ENCODE results near the gene JDP2.

Gene JDP2

DNA sequence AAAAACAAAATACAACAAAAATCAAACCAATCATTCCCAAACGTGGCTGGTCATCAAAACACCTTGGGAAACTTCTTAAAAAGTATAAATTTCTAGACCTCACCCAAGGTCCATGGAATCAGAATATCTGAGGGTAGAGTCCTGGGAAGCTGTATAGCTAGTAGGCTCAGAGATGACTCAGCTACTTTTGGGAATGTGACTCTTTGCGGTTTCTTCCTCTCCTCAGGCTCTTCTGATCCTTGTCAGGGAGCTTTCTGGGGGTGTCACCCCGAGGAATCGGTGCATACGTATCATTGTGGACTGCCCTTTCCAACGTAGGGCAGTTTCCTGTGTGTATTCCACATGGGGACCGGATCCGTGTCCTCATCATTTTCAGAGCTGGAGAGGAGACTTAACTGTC, 14.8 kb downstream of the JDP2 start:
- DNase-seq (ENCODE audit: low spot score): no peak
- TF ChIP-seq, protein P1, sequence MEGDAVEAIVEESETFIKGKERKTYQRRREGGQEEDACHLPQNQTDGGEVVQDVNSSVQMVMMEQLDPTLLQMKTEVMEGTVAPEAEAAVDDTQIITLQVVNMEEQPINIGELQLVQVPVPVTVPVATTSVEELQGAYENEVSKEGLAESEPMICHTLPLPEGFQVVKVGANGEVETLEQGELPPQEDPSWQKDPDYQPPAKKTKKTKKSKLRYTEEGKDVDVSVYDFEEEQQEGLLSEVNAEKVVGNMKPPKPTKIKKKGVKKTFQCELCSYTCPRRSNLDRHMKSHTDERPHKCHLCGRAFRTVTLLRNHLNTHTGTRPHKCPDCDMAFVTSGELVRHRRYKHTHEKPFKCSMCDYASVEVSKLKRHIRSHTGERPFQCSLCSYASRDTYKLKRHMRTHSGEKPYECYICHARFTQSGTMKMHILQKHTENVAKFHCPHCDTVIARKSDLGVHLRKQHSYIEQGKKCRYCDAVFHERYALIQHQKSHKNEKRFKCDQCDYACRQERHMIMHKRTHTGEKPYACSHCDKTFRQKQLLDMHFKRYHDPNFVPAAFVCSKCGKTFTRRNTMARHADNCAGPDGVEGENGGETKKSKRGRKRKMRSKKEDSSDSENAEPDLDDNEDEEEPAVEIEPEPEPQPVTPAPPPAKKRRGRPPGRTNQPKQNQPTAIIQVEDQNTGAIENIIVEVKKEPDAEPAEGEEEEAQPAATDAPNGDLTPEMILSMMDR (IDR thresholded peaks at IDR 0.05; ENCODE audit: extremely low read depth, missing control alignments): no peak

DNA sequence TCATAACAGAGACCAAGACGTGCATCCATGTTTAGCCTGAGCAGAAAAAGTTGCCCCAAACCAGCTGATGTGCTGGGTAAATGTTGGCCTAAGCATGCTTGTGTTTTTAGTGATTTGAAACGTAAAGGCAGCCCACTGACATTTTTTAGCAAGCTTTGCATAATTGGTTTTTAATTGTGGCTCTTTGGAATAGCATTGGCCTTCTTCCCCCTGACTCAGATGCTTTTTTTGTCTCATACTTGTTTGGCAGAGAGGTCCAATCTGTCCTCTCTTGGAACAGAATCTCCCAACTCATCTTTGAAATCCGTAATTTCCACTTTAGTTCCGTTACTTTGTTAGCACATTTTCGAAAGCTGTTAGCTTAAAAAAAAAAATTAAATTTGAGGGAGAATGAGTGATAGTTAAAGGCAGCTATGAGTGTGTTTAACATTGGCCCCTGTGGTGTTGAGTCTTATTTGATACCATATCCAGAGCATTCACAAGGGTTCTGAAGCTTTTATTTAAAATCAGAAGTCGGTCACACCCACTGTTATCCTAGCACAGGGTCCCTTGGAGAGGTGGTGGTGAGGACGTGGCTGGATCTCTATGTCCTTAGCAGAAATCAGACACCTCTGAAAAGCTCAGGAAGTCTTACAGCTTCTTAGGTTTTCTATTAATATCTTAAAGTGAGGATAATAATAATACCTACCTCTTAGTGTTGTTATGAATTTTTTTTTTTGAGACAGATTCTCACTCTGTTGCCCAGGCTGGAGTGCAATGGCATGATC, 15.6 kb downstream of the JDP2 start:
- DNase-seq (ENCODE audit: low spot score): no peak
- TF ChIP-seq, protein P1 (IDR thresholded peaks at IDR 0.05; ENCODE audit: extremely low read depth, missing control alignments): no peak

DNA sequence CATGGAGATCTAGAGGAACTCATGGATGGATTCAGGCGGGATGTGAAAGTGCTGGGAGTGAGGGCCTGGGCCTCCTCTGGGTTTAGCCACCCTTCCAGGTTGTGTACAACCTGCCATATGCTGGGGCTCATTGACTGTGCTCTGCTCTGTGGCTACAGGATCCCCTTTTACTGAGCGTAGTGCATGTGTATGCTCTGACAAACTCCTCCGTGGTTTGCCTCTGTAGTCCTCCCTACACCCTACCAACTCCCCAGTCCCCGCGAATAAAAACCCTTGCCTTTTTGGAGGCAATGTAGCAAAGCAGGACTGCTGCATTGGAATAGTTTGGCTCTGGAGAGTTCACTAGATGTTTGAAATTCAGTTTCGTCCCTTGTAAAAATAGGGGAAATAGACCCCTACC, 17.4 kb downstream of the JDP2 start:
- DNase-seq (ENCODE audit: low spot score): no peak
- TF ChIP-seq, protein P1 (IDR thresholded peaks at IDR 0.05; ENCODE audit: extremely low read depth, missing control alignments): no peak

DNA sequence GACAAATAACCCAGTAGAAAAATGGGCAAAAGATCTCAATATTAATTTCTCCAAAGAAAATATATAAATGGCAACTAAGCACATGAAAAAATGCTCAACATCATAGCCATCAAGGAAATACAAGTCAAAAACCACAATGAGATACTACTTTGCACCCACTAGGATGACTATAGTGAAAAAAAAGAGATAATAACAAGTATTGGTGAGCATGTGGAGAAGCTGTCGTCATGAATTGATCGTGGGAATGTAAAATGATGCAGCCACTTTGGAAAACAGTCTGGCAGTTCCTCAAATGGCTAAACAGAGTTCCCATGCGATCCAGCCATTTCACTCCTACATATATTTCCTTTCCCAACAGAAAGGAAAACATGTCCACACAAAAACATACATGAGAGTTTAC, 18.1 kb downstream of the JDP2 start:
- no peak for DNase-seq (ENCODE audit: low spot score)
- TF ChIP-seq, protein P1 (IDR thresholded peaks at IDR 0.05; ENCODE audit: extremely low read depth, missing control alignments): no peak

DNA sequence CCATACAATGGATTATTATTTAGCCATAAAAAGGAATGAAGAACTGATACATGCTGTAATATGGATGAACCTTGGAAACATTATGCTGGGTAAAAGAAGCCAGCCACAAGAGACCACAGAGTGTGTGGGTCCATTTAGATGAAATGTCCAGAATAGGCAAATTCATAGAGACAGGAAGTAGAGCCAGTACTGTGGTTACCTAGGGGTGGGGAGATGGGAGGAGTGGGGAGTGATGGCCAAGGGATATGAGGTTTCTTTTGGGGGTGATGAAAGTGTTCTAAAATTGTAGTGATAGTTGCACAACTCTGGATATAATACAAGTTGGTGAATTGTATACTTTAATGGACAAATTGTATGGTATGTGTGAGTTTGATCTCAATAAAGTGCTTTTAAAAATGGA, 18.6 kb downstream of the JDP2 start:
- TF ChIP-seq, protein P1 (IDR thresholded peaks at IDR 0.05; ENCODE audit: extremely low read depth, missing control alignments): no peak
- no peak for DNase-seq (ENCODE audit: low spot score)

DNA sequence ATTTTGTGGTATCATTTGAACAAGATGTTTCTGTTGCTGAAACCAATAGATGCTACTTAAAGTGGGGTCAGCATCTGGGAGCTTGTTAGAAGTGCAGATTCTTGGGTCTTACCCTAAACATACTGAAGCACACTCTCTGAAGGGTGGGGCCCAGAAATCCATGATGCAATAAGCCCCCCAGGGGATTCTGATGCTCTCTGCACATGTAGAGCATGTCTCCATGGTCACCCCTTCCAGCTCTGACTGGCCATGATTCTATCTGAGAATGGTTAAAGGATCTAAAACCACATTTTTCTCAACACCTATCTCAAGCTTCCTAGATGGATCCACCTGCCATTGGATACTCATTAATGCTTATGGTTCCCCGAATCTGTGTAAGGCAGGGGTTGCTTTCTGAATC, 20.4 kb downstream of the JDP2 start:
- TF ChIP-seq, protein P1 (IDR thresholded peaks at IDR 0.05; ENCODE audit: extremely low read depth, missing control alignments): no peak
- no peak for DNase-seq (ENCODE audit: low spot score)

DNA sequence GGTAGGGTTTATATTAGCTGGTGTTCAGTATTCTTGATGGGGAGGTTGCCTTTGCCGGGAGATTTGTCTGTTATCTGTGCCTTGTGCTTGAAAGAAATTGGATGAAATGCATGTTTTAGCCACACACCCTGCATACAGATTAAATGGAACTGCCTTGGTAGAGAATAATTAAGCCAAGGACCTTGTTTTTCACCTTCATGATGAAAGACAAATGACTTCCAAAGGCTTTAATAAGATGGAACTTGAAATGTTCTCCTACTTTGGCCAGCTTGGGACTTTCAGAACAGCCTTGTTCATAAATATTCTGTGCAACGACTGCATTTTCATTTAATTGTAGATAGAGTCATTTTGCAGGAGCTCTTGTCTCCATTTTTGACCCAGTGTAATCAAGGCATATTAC, 21.2 kb downstream of the JDP2 start:
- no peak for DNase-seq (ENCODE audit: low spot score)
- TF ChIP-seq, protein P1 (IDR thresholded peaks at IDR 0.05; ENCODE audit: extremely low read depth, missing control alignments): no peak

Measured in GM20000 (cell line).